HG02759 (cell line): ENCODE measurements around the gene SNAP47.

Experiments
- ATAC-seq: cut with Tn5 transposase; IDR thresholded peaks from one replicate; pipeline ENCODE4 v1.9.1; 2021; ENCODE audit warnings: mild to moderate bottlenecking, moderate library complexity; ENCODE audit not compliant: unreplicated experiment

SNAP47 gene

GRCh38 chr1:227781314-227781930, 46.2 kb downstream of the SNAP47 start:
- no peak for ATAC-seq

- ATAC-seq = no peak
These were observed 47.0 kb downstream of the SNAP47 start for GRCh38 chr1:227782226-227782625.

GRCh38 chr1:227785094-227785804, 50.0 kb downstream of the SNAP47 start:
- ATAC-seq = no peak

- no peak for ATAC-seq
These were observed 50.8 kb downstream of the SNAP47 start for GRCh38 chr1:227785805-227786671.

- ATAC-seq = no peak
These were observed 51.7 kb downstream of the SNAP47 start for GRCh38 chr1:227786673-227787512.

GRCh38 chr1:227787513-227788270, 52.5 kb downstream of the SNAP47 start:
- peak; percentile 94 for ATAC-seq

- peak; percentile 58 for ATAC-seq
These were observed 53.2 kb downstream of the SNAP47 start for GRCh38 chr1:227788271-227789083.

GRCh38 chr1:227789084-227790033, 54.1 kb downstream of the SNAP47 start:
- no peak for ATAC-seq

- ATAC-seq = no peak
These were observed 54.8 kb downstream of the SNAP47 start for GRCh38 chr1:227790034-227790400.

GRCh38 chr1:227790868-227791267, 55.6 kb downstream of the SNAP47 start:
- no peak for ATAC-seq

GRCh38 chr1:227791425-227792143, 56.3 kb downstream of the SNAP47 start:
- no peak for ATAC-seq

- no peak for ATAC-seq
These were observed 57.2 kb downstream of the SNAP47 start for GRCh38 chr1:227792216-227793078.

GRCh38 chr1:227793079-227793947, 58.1 kb downstream of the SNAP47 start:
- no peak for ATAC-seq

GRCh38 chr1:227793948-227794816, 58.9 kb downstream of the SNAP47 start:
- no peak for ATAC-seq

GRCh38 chr1:227794817-227795192, 59.6 kb downstream of the SNAP47 start:
- ATAC-seq = no peak
